WTC11 (cell line): ENCODE data around the gene EXOC3L4.

Source experiments
- CTCF ChIP-seq: fragments of 200-600 bp; IDR thresholded peaks from 2 replicates; pipeline ENCODE4 v1.8.0; 2022; ENCODE audit warnings: antibody characterized with exemption
- E2F4 ChIP-seq: sonication (generic); formaldehyde crosslinking; IDR thresholded peaks from 2 replicates; pipeline ENCODE4 v1.8.1; 2022; ENCODE audit warnings: low read depth, mild to moderate bottlenecking, moderate library complexity, missing genetic modification reagents, borderline replicate concordance
- IRF1 ChIP-seq: sonication (generic); formaldehyde crosslinking; IDR thresholded peaks from 2 replicates; pipeline ENCODE4 v1.8.0; 2023; ENCODE audit warnings: missing genetic modification reagents
- NFATC4 ChIP-seq: fragments of 250-450 bp; sonication (Bioruptor Pico); IDR thresholded peaks from 2 replicates; pipeline ENCODE4 v1.9.0; 2021; ENCODE audit warnings: mild to moderate bottlenecking
- TCF7 ChIP-seq: sonication (generic); formaldehyde crosslinking; IDR thresholded peaks from 2 replicates; pipeline ENCODE4 v1.8.0; 2022; ENCODE audit warnings: mild to moderate bottlenecking, low read depth, missing genetic modification reagents, moderate library complexity
- ZNF138 ChIP-seq: sonication (generic); formaldehyde crosslinking; conservative IDR thresholded peaks from 2 replicates; pipeline ENCODE4 v1.8.1; 2022; ENCODE audit warnings: mild to moderate bottlenecking, moderate library complexity, missing genetic modification reagents
- ZNF232 ChIP-seq: sonication (generic); formaldehyde crosslinking; IDR thresholded peaks from 2 replicates; pipeline ENCODE4 v1.8.0; 2022; ENCODE audit warnings: mild to moderate bottlenecking, missing genetic modification reagents

- no peak for TF ChIP-seq NFATC4 (CRISPR knock-in tag)
- no peak for TF ChIP-seq IRF1 (CRISPR knock-in tag)
- no peak for TF ChIP-seq CTCF
- no peak for TF ChIP-seq E2F4
- no peak for TF ChIP-seq ZNF138 (CRISPR knock-in tag)
- TF ChIP-seq TCF7 (CRISPR knock-in tag): no peak
- no peak for TF ChIP-seq ZNF232 (CRISPR knock-in tag)
These were observed 2.9 kb downstream of the EXOC3L4 start for GRCh38 chr14:103097244-103097993.
